ENCODE data around the gene KCNQ5.

DNA sequence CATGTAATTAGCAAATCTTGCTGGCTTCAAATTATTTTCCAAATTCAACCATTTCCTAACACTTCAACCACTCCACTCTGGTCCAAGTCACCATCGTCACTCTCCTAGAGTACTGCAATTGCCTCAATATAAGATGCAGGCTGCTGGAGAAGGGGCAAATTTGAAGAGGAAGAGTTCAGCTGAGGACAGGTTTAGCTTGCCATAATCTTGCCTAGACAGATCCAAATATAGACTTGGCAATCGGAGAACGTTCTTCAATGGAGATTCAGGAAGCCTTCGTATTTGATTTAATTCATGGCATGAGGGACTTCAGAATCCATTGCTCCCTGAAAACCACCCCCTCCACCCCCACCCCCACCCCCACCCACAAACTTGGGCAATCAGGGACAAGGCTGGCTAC lies 618.9 kb downstream of the KCNQ5 start:
- TF ChIP-seq, protein P1, sequence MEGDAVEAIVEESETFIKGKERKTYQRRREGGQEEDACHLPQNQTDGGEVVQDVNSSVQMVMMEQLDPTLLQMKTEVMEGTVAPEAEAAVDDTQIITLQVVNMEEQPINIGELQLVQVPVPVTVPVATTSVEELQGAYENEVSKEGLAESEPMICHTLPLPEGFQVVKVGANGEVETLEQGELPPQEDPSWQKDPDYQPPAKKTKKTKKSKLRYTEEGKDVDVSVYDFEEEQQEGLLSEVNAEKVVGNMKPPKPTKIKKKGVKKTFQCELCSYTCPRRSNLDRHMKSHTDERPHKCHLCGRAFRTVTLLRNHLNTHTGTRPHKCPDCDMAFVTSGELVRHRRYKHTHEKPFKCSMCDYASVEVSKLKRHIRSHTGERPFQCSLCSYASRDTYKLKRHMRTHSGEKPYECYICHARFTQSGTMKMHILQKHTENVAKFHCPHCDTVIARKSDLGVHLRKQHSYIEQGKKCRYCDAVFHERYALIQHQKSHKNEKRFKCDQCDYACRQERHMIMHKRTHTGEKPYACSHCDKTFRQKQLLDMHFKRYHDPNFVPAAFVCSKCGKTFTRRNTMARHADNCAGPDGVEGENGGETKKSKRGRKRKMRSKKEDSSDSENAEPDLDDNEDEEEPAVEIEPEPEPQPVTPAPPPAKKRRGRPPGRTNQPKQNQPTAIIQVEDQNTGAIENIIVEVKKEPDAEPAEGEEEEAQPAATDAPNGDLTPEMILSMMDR (IDR thresholded peaks at IDR 0.05; ENCODE audit: insufficient read depth, low read length, poor library complexity, severe bottlenecking), result no peak
- no peak for TF ChIP-seq EZH2phosphoT487 (conservative IDR thresholded peaks at IDR 0.05; ENCODE audit: low read length)

All from SU-DHL-6 (cell line).